ENCODE data around the gene RHOBTB1. TPM values are rescaled to one million over a fixed set of nuclear protein-coding genes. Genes with fewer than 3 reads are reported as not detected.

Gene RHOBTB1
- total RNA-seq, 2 donors from 2014 or later = 16.7 to 19.6 TPM

DNA sequence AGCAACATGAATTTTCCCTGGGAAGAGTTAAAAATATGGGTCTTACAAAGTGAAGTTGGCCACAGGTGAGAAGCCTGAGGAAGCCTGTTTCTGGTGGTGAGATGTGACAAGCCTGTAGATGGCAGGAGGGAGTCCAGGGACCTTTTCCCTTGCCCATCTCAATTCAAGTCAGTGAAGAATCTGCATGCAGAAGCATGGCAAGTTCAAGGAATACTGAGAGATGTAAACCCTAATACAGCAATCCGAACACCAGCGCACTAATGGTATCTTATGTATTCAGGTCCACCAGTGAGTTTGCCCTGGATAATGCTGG is 73.6 kb downstream of the RHOBTB1 start:
- Histone ChIP-seq H3K9me3 (no peaks in the 10 kb centered on the region), H3K36me3 (peaks cover 15% of the 10 kb centered on the region), H3K27ac (no peak overlapping the region), H3K27me3 (replicated peaks; ENCODE audit: insufficient read depth) (no peaks in the 10 kb centered on the region), H3K4me3 (no peak overlapping the region), H3K4me1 (ENCODE audit: control insufficient read depth in 1 of 2, low read depth in 2 of 2) (peaks cover 0 to 3% of the 10 kb centered on the region in 2 donors)
- DNase-seq (ENCODE audit: low spot score) = no peak
- TF ChIP-seq, protein P1, sequence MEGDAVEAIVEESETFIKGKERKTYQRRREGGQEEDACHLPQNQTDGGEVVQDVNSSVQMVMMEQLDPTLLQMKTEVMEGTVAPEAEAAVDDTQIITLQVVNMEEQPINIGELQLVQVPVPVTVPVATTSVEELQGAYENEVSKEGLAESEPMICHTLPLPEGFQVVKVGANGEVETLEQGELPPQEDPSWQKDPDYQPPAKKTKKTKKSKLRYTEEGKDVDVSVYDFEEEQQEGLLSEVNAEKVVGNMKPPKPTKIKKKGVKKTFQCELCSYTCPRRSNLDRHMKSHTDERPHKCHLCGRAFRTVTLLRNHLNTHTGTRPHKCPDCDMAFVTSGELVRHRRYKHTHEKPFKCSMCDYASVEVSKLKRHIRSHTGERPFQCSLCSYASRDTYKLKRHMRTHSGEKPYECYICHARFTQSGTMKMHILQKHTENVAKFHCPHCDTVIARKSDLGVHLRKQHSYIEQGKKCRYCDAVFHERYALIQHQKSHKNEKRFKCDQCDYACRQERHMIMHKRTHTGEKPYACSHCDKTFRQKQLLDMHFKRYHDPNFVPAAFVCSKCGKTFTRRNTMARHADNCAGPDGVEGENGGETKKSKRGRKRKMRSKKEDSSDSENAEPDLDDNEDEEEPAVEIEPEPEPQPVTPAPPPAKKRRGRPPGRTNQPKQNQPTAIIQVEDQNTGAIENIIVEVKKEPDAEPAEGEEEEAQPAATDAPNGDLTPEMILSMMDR (IDR thresholded peaks at IDR 0.05) = no peak
- ATAC-seq (ENCODE audit: insufficient number of reproducible peaks, low FRiP score, low read depth) = no peak

DNA sequence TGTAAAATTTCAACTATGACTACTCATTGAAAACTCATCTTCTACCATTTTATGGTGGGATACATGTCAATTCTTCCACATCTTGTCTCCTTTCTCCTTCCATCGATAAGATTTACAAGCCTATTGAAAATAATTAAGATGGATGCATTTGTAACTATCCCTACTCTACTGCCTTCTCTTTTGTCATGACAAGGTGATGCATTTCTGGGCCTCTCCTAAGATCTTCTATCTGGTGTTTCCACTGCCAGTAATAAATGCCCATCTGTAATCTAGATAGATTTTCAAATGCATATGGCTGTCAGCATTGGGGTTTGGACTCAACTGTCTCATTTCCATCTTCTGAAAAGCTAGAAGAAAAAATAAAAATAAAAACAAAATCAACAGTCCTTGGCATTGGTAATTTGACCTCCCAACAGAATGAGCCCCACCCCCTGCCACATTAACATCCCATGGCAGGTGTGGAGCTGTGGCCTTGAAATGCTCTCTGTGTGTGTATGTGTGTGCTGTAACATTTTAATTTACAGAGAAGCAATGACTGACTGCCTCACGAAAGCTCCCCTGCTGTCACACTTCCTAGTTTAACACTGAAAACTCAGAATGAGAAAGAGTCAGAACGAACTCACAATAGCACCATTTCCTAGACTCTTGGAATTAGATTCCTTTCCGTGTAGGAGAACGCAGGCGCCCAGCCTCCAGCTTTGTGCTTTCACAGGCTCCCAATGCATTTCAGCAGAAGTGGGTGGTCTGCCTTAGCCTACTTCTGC is 74.2 kb downstream of the RHOBTB1 start:
- peaks cover 15% of the 10 kb centered on the region for H3K36me3 ChIP-seq
- TF ChIP-seq, protein P1 (IDR thresholded peaks at IDR 0.05) = no peak
- ATAC-seq (ENCODE audit: insufficient number of reproducible peaks, low FRiP score, low read depth) = no peak
- no peak overlapping the region for H3K4me3 ChIP-seq
- no peaks in the 10 kb centered on the region for H3K9me3 ChIP-seq
- no peak for DNase-seq (ENCODE audit: low spot score)
- no peaks in the 10 kb centered on the region for H3K4me1 ChIP-seq (ENCODE audit: control insufficient read depth in 1 of 2, low read depth in 2 of 2)
- H3K27ac ChIP-seq = no peak overlapping the region
- H3K27me3 ChIP-seq (replicated peaks; ENCODE audit: insufficient read depth) = no peaks in the 10 kb centered on the region

DNA sequence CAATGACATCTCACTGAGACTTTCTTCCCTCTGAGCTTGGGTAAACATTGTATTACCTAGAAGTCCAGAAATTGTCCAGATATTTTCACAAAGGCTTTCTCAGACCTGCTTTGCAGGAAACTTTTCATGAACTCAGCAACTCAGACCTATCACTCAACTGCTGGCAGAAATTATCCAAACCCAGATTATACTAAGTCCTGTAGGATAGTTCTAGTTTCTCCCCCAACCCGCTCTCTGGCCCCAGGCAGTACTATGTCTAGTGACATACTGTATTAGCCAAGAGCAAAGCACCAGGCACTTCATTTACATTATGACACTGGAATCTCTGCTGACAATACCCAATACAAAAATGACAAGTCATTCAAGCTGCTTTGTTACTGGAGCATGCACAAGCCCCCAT is 75.0 kb downstream of the RHOBTB1 start:
- H3K27ac ChIP-seq = no peak overlapping the region
- ATAC-seq (ENCODE audit: insufficient number of reproducible peaks, low FRiP score, low read depth) (no peak), DNase-seq (ENCODE audit: low spot score) (no peak)
- H3K36me3 ChIP-seq = peaks cover 15% of the 10 kb centered on the region
- TF ChIP-seq, protein P1 (IDR thresholded peaks at IDR 0.05) = no peak
- H3K4me3 ChIP-seq = no peak overlapping the region
- H3K27me3 ChIP-seq (replicated peaks; ENCODE audit: insufficient read depth) = no peaks in the 10 kb centered on the region
- H3K4me1 ChIP-seq (ENCODE audit: control insufficient read depth in 1 of 2, low read depth in 2 of 2) = no peaks in the 10 kb centered on the region
- no peaks in the 10 kb centered on the region for H3K9me3 ChIP-seq

DNA sequence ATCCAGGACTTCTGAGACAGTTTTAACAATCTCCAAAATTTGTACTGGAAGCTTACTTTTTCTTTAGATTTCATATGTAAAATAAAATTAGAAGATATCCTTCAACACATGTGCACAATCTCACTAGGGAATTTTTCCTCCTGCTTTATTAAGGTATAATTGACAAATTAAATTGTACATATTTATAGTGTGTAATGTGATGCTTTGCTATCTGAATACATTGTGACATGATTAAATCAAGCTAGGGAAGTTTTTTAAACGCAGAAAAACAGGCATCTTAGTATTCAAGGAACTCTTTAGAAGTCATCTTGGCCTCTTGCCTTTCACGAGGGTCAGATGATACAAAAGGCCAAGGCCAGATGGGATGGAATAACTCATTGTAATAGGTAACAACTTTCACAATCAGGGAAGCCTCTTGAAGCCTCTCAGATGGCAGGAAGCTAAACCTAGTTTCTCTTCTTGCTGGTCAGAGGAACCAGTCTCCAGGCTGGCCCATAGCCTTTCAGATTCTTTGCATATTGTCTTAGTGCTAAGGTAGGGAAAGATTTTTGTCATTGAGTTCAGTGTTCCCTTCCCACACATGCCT is 78.7 kb downstream of the RHOBTB1 start:
- Histone ChIP-seq H3K27me3 (replicated peaks; ENCODE audit: insufficient read depth) (no peaks in the 10 kb centered on the region), H3K4me1 (ENCODE audit: control insufficient read depth in 1 of 2, low read depth in 2 of 2) (no peaks in the 10 kb centered on the region), H3K4me3 (no peak overlapping the region), H3K9me3 (no peaks in the 10 kb centered on the region), H3K36me3 (peaks cover 7% of the 10 kb centered on the region), H3K27ac (no peak overlapping the region)
- ATAC-seq (ENCODE audit: insufficient number of reproducible peaks, low FRiP score, low read depth) = no peak
- TF ChIP-seq, protein P1 (IDR thresholded peaks at IDR 0.05) = no peak
- no peak for DNase-seq (ENCODE audit: low spot score)

DNA sequence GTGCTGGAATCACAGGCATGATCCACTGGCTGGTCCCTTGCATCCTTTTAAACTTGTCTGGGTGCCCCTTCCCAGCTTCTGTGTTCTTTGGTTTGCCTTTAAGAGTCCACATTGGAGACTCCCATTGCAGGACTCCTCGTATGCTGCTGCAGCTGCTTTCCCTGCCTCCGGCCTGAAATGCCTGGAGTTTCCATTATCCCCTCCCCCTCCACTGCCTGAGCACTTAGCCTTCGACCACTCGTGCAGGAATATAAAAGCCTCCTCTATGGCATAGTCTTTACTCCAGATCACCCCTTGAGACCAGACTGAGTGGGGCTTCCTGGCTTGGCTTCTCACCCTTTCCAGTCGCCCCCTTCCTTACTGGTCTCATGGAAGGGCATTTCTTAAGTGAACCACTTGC is 80.2 kb downstream of the RHOBTB1 start:
- DNase-seq (ENCODE audit: low spot score) (no peak), ATAC-seq (ENCODE audit: insufficient number of reproducible peaks, low FRiP score, low read depth) (no peak)
- Histone ChIP-seq H3K9me3 (no peaks in the 10 kb centered on the region), H3K36me3 (no peaks in the 10 kb centered on the region), H3K4me3 (no peak overlapping the region), H3K4me1 (ENCODE audit: control insufficient read depth in 1 of 2, low read depth in 2 of 2) (no peaks in the 10 kb centered on the region), H3K27me3 (replicated peaks; ENCODE audit: insufficient read depth) (no peaks in the 10 kb centered on the region), H3K27ac (no peak overlapping the region)
- TF ChIP-seq, protein P1 (IDR thresholded peaks at IDR 0.05) = no peak

Data from thoracic aorta (tissue), 2 donors.